ENCODE results near the gene CATSPERB.
"Not testable (repeated sequence)": the region's sequence is repeated elsewhere in the genome, so short reads cannot be mapped to it uniquely, and the experiment has no call there.

The CATSPERB gene

GRCh38 chr14:91732859-91733477 is 1.1 kb upstream of the CATSPERB start:
- no peak for DNase-seq

- no peak for DNase-seq
Measured at GRCh38 chr14:91732439-91732838, 553 bp upstream of the CATSPERB start.

GRCh38 chr14:91731018-91731417 is 868 bp downstream of the CATSPERB start:
- no peak for DNase-seq

GRCh38 chr14:91729756-91730155 is 2.1 kb downstream of the CATSPERB start:
- DNase-seq: no peak

GRCh38 chr14:91728616-91729183 is 3.2 kb downstream of the CATSPERB start:
- no peak for DNase-seq

GRCh38 chr14:91727121-91727520 is 4.8 kb downstream of the CATSPERB start:
- no peak for DNase-seq

- DNase-seq: no peak
Measured at GRCh38 chr14:91723501-91723900, 8.4 kb downstream of the CATSPERB start.

GRCh38 chr14:91722386-91722785 is 9.5 kb downstream of the CATSPERB start:
- no peak for DNase-seq

- DNase-seq: no peak
Measured at GRCh38 chr14:91719839-91720238, 12.0 kb downstream of the CATSPERB start.

- DNase-seq: no peak
Measured at GRCh38 chr14:91716999-91717398, 14.9 kb downstream of the CATSPERB start.

- DNase-seq: no peak
Measured at GRCh38 chr14:91714805-91715204, 17.1 kb downstream of the CATSPERB start.

- DNase-seq: no peak
Measured at GRCh38 chr14:91708795-91709194, 23.1 kb downstream of the CATSPERB start.

- no peak for DNase-seq
Measured at GRCh38 chr14:91706996-91707395, 24.9 kb downstream of the CATSPERB start.

- DNase-seq: no peak
Measured at GRCh38 chr14:91694643-91695042, 37.2 kb downstream of the CATSPERB start.

- DNase-seq: no peak
Measured at GRCh38 chr14:91693346-91693745, 38.5 kb downstream of the CATSPERB start.

GRCh38 chr14:91692075-91692474 is 39.8 kb downstream of the CATSPERB start:
- DNase-seq: no peak

- no peak for DNase-seq
Measured at GRCh38 chr14:91689608-91690007, 42.3 kb downstream of the CATSPERB start.

- not testable (repeated sequence) for DNase-seq
Measured at GRCh38 chr14:91687436-91687835, 44.5 kb downstream of the CATSPERB start.

- DNase-seq: no peak
Measured at GRCh38 chr14:91685600-91685999, 46.3 kb downstream of the CATSPERB start.

- DNase-seq: peak in 1 of 2 donors; percentile 7
Measured at GRCh38 chr14:91681893-91682563, 49.9 kb downstream of the CATSPERB start.

GRCh38 chr14:91681118-91681517 is 50.8 kb downstream of the CATSPERB start:
- no peak for DNase-seq

GRCh38 chr14:91679273-91679672 is 52.6 kb downstream of the CATSPERB start:
- no peak for DNase-seq

GRCh38 chr14:91677687-91678086 is 54.2 kb downstream of the CATSPERB start:
- not testable (repeated sequence) for DNase-seq

- DNase-seq: no peak
Measured at GRCh38 chr14:91674911-91675310, 57.0 kb downstream of the CATSPERB start.
